ENCODE results near the gene HTR6. TPM values are rescaled to one million over a fixed set of nuclear protein-coding genes. Genes with fewer than 3 reads are reported as not detected.

HTR6 gene
- total and polyA plus RNA-seq, 2 donors (not counting 1 experiment from before 2014, with no cell fraction given): under 0.01 to 0.02 TPM

- H4K20me1 ChIP-seq (ENCODE audit: control insufficient read depth, extremely low read depth, insufficient read depth, low read length): no peaks in the 10 kb centered on the region
- H3K27ac ChIP-seq (ENCODE audit: insufficient read depth, low read length): peak overlapping the region; percentile 38
- no peak overlapping the region for H3K4me2 ChIP-seq (ENCODE audit: extremely low read depth, insufficient read depth, low read length)
- peaks cover 14% of the 10 kb centered on the region for H3K79me2 ChIP-seq (ENCODE audit: control insufficient read depth, insufficient read depth, low read length)
- H3K36me3 ChIP-seq (ENCODE audit: control insufficient read depth, insufficient read depth, low read length): peaks cover 3% of the 10 kb centered on the region
- H2AFZ ChIP-seq (ENCODE audit: low read length): no peak overlapping the region
- H3K4me1 ChIP-seq (ENCODE audit: control insufficient read depth, extremely low read depth, insufficient read depth, low read length): peaks cover 10% of the 10 kb centered on the region
- H3K27me3 ChIP-seq (ENCODE audit: control insufficient read depth, insufficient read depth, low read length): no peaks in the 10 kb centered on the region
- no peak overlapping the region for H3K9ac ChIP-seq (ENCODE audit: insufficient read depth, low read length)
- H3K4me3 ChIP-seq (replicated peaks in 1 of 4; ENCODE audit: control extremely low read depth in 1 of 4, insufficient read depth in 1 of 4, low read depth in 3 of 4, low read length in 4 of 4): no peak overlapping the region
- peak; percentile 38 to 72 for DNase-seq (ENCODE audit: low read depth in 2 of 2)
- no peaks in the 10 kb centered on the region for H3K9me3 ChIP-seq (ENCODE audit: control insufficient read depth, insufficient read depth, low read depth, low read length)
- TF ChIP-seq CTCF (conservative IDR thresholded peaks at IDR 0.05 in 1 of 2, IDR thresholded peaks at IDR 0.05 in 1 of 2; ENCODE audit: low read depth in 1 of 2, low read length in 2 of 2) (no peak), EZH2 (IDR thresholded peaks at IDR 0.05; ENCODE audit: low read length, missing control alignments) (no peak)
Observed at GRCh38 chr1:19620786-19621185, 43.9 kb upstream of the HTR6 start.

- Histone ChIP-seq H3K27ac (ENCODE audit: insufficient read depth, low read length) (peak overlapping the region; percentile 38), H3K36me3 (ENCODE audit: control insufficient read depth, insufficient read depth, low read length) (peaks cover 5% of the 10 kb centered on the region), H3K4me1 (ENCODE audit: control insufficient read depth, extremely low read depth, insufficient read depth, low read length) (peaks cover 10% of the 10 kb centered on the region), H3K4me3 (replicated peaks in 1 of 4; ENCODE audit: control extremely low read depth in 1 of 4, insufficient read depth in 1 of 4, low read depth in 3 of 4, low read length in 4 of 4) (no peak overlapping the region), H3K9ac (ENCODE audit: insufficient read depth, low read length) (no peak overlapping the region), H4K20me1 (ENCODE audit: control insufficient read depth, extremely low read depth, insufficient read depth, low read length) (no peaks in the 10 kb centered on the region), H3K27me3 (ENCODE audit: control insufficient read depth, insufficient read depth, low read length) (no peaks in the 10 kb centered on the region), H3K79me2 (ENCODE audit: control insufficient read depth, insufficient read depth, low read length) (peaks cover 14% of the 10 kb centered on the region), H3K4me2 (ENCODE audit: extremely low read depth, insufficient read depth, low read length) (no peak overlapping the region), H3K9me3 (ENCODE audit: control insufficient read depth, insufficient read depth, low read depth, low read length) (no peaks in the 10 kb centered on the region), H2AFZ (ENCODE audit: low read length) (no peak overlapping the region)
- TF ChIP-seq CTCF (conservative IDR thresholded peaks at IDR 0.05 in 1 of 2, IDR thresholded peaks at IDR 0.05 in 1 of 2; ENCODE audit: low read depth in 1 of 2, low read length in 2 of 2) (no peak), EZH2 (IDR thresholded peaks at IDR 0.05; ENCODE audit: low read length, missing control alignments) (no peak)
- no peak for DNase-seq (ENCODE audit: low read depth in 2 of 2)
Observed at GRCh38 chr1:19621274-19621950, 43.3 kb upstream of the HTR6 start.

- Histone ChIP-seq H3K4me2 (ENCODE audit: extremely low read depth, insufficient read depth, low read length) (no peak overlapping the region), H3K79me2 (ENCODE audit: control insufficient read depth, insufficient read depth, low read length) (peaks cover 12% of the 10 kb centered on the region), H3K9me3 (ENCODE audit: control insufficient read depth, insufficient read depth, low read depth, low read length) (no peaks in the 10 kb centered on the region), H3K27ac (ENCODE audit: insufficient read depth, low read length) (no peak overlapping the region), H3K4me3 (replicated peaks in 1 of 4; ENCODE audit: control extremely low read depth in 1 of 4, insufficient read depth in 1 of 4, low read depth in 3 of 4, low read length in 4 of 4) (no peak overlapping the region), H3K9ac (ENCODE audit: insufficient read depth, low read length) (no peak overlapping the region), H3K36me3 (ENCODE audit: control insufficient read depth, insufficient read depth, low read length) (peaks cover 10% of the 10 kb centered on the region), H3K27me3 (ENCODE audit: control insufficient read depth, insufficient read depth, low read length) (no peaks in the 10 kb centered on the region), H2AFZ (ENCODE audit: low read length) (no peak overlapping the region), H4K20me1 (ENCODE audit: control insufficient read depth, extremely low read depth, insufficient read depth, low read length) (no peaks in the 10 kb centered on the region), H3K4me1 (ENCODE audit: control insufficient read depth, extremely low read depth, insufficient read depth, low read length) (peaks cover 8% of the 10 kb centered on the region)
- DNase-seq (ENCODE audit: low read depth in 2 of 2): peak; percentile 39 to 72
- TF ChIP-seq EZH2 (IDR thresholded peaks at IDR 0.05; ENCODE audit: low read length, missing control alignments) (no peak), CTCF (conservative IDR thresholded peaks at IDR 0.05 in 1 of 2, IDR thresholded peaks at IDR 0.05 in 1 of 2; ENCODE audit: low read depth in 1 of 2, low read length in 2 of 2) (no peak)
Observed at GRCh38 chr1:19622204-19622603, 42.5 kb upstream of the HTR6 start.

All from fibroblast of lung (primary cell).